Measurements from ENCODE around the gene TMC8.
A peak's percentile ranks its signal among the peaks of the same experiment; 100 is the strongest.
"Not testable (repeated sequence)": the region's sequence is repeated elsewhere in the genome, so short reads cannot be mapped to it uniquely, and the experiment has no call there.

Gene TMC8, protein sequence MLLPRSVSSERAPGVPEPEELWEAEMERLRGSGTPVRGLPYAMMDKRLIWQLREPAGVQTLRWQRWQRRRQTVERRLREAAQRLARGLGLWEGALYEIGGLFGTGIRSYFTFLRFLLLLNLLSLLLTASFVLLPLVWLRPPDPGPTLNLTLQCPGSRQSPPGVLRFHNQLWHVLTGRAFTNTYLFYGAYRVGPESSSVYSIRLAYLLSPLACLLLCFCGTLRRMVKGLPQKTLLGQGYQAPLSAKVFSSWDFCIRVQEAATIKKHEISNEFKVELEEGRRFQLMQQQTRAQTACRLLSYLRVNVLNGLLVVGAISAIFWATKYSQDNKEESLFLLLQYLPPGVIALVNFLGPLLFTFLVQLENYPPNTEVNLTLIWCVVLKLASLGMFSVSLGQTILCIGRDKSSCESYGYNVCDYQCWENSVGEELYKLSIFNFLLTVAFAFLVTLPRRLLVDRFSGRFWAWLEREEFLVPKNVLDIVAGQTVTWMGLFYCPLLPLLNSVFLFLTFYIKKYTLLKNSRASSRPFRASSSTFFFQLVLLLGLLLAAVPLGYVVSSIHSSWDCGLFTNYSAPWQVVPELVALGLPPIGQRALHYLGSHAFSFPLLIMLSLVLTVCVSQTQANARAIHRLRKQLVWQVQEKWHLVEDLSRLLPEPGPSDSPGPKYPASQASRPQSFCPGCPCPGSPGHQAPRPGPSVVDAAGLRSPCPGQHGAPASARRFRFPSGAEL

DNA sequence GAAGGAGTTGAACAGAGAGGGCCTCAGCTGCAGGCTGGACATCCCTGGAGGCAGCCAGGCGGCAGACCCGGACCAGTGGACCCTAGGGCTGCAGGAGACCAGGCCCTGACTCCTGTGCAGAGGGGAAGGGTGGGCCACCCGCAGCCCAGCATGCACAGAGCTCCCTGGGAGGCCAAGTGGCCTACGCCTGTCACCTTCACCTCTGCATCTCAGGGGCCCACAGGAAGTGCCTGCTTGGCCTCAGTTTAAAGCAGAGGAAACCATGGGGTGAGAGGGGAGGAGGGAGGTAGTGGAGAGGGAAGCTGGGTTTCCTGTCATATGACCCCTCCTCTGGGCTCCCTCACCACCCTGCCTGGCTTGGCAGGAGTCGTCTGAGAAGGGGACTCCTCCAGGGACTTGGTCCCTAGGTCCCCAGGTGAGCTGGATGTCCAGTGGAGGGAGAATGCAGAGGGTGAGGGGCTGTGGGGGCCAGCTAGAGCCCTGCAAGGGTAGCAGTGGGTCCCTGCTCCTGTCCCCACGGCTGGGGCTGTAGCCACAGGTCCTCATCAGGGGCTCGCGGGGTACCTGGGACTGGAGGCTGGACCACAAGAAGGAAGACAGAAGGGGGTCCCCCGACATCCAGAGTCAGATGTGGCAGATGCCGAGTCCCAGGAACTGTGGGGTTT, at the start of gene TMC8:
TSS of gene TMC8 (plus strand) at position 335 of the 665 bp plus-strand sequence. CDS start 818 bp downstream, outside the sequence.
- peak; percentile 82 for DNase-seq

DNA sequence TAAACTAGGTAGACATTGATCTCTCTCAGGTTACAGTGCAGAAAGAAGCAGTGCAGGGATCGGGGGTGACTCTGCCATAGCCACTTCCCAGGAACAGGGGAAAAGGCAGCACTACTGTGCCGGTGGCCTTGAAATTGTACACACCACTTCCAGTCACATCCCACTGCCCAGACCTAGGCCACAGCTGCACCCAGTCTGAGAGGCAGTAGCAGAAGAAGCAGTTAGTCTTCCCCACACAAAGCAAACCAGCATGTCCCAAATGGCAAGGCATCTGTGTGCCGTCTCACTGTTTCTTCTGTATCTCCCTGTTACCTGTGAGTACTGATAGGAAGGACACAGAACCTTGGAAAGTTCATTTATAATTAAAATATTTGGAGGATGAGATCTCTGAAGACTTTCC, 49.0 kb upstream of the TMC8 start:
- no peak for DNase-seq

DNA sequence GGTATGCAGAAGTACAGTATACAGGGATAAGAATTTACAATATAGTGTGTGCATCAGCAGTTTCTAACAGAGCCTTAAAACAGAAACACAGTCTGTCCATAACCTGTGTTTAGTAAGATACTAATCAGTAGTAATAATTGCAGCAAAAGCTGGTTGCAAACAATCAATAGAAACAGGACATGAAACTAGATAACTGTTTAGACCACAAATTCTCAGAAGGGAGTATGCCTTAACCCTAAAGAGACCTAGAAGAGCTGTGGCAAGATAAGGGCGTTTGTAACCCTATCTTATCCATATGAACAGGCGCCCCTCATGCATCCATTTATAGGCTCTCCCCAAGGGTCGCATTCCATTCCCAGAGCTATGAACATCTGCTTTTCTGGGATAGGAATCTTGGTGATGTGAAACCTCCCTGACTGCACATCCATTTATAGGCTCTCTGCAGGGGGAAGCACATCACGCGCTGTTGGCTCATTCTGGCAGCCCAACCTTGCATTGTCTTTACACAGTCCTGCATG, 48.2 kb upstream of the TMC8 start:
- not testable (repeated sequence) for DNase-seq

DNA sequence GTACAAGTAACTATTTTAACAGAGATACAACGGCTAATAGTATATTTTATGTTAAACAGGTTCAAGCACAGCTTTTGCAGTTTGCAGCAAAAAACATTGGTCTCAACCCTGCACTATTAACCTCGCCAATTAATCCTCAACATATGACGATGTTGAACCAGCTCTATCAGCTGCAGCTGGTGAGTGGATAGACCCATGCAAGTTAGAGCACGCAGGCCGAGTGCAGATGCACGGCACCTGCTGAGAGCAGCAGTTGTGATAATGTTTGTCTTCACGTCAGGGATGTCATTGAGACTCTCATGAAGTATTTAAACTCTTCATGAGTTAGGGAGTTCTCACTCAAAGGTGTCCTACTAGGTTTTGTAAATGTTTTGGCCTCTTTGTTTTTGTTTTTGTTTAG, 47.6 kb upstream of the TMC8 start:
- DNase-seq: no peak

DNA sequence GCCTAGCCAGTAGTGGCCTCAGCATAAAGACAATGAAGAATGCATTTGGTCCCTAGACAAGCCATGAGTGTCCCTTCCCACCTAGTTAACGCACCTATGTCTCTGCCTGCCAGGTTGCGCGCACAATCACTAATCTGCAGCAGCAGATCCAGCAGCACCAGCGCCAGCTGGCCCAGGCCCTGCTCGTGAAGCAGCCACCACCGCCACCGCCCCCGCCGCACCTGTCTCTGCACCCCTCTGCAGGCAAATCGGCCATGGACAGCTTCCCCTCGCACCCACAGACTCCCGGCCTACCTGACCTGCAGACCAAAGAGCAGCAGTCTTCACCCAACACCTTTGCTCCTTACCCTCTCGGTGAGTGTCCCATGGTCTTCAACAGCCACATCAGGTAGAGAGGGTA, 43.8 kb upstream of the TMC8 start:
- no peak for DNase-seq

DNA sequence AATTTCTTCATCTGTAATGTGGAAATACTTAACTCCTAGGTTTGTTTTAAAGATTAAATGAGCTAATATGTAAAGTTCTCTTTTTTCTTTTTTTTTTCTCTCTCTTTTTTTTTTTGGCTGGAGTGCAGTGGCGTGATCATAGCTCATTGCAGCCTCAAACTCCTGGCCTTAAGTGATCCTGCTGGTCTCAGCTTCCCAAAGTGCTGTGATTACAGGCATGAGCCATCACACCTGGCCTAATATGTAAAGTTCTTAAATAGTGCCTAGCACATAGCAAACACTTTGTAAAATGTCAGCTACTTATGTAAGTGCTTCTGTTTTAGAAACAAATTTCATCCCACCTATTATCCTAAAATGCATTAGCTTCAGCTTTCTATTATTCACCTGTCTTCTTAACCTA, 42.0 kb upstream of the TMC8 start:
- no peak for DNase-seq

DNA sequence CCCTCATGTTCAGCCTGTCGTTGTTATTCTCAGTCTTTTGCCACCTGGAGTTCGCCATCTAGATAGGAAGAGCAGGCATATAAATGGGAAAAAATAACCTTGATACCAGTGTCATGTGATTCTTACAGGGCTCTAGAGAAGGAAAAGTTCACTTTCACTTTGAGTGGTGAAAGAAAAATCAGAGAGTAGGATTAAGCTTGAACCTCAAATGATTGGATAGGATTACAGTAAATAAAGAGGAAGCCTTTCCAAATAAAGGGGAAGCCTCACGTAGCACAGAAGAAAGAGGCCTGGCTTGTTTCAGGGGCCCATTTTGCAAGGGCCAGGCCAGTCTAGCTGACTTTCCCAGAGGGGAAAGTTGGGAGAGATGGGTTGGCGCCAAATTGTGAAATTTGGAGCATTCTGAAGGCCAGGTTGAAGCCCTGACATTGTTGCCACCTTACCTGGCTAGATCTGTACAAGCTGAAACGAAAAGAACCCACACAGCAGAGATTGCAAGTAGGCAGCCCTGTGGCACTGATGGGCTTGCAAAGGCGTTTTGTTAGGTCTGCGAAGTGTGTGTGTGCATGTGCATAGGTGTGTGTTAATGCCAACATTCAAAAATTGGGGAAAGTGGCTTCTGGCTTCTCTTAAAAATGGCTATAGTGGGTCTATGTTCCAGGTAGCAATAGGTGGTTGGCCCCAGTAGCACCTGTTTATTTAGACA, 40.8 kb upstream of the TMC8 start:
- DNase-seq: no peak

DNA sequence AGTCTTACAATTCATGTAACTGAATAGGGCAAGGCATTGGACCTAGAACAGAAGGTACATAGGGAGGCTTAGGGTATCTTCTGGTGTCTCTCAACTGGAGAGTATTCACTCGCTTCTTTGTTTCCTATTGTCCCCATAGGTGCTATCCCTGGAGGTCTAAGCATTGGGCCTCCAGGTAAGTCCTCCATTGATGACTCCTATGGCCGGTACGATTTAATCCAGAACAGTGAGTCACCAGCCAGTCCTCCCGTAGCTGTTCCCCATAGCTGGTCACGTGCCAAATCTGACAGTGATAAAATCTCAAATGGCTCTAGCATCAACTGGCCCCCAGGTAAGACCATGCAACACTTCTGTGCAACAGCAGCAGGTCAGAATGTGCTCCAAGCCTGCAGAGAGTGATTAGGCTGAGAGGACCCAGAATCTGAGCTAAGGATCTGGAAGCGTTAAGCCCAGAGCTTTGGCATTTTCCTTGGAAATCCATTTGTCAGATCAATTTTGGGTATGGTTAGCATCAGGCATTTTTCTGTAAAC, 37.7 kb upstream of the TMC8 start:
- no peak for DNase-seq

DNA sequence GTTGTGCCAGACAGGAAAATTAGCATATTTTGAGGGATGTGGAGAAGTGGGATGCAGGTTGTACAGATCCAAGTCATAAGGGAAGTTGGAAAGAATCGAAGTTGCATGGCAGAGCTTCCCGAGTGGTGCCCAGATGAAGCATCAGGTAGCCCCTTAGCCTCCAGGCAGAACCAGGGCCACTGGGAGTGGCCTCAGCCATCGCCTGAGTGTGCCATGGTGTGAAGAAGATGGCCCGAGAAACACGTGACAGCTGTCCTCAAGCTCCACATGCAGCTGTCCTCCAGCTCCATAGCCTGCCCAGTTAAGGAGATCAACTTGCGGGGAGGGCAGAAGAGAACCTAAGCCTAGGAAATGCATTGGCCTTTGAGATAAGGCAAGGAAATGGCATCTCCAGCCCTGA, 35.5 kb upstream of the TMC8 start:
- no peak for DNase-seq

DNA sequence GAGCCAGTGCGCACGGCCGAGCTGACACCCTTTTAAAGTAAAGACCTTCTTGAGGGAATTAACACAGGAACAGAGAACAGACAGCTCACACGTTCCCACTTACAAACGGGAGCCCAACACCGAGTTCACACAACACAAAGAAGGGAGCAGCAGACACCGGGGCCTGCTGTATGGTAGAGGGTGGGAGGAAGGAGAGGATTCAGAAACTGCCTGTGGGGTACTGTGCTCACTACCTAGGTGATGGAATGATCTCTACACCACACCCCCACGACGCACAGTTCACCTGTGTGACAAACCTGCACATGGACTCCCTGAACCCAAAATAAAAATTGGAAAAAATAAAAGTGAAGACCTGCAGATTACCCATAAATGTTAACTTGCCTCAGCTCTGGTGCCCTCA, 34.5 kb upstream of the TMC8 start:
- DNase-seq: no peak

DNA sequence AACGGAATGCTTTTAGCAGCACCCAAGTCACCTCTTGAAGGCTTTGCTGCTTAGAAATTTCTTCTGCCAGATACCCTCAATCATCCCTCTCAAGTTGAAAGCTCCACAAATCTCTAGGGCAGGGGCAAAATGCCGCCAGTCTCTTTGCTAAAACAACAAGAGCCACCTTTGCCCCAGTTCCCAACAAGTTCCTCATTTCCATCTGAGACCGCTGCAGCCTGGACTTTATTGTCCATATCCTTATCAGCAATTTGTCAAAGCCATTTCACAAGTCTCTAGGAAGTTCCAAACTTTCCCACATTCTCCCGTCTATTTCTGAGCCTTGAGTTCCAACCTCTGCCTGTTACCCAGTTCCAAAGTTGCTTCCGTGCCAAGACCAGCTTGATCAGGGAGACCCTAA, 29.5 kb upstream of the TMC8 start:
- DNase-seq: no peak

DNA sequence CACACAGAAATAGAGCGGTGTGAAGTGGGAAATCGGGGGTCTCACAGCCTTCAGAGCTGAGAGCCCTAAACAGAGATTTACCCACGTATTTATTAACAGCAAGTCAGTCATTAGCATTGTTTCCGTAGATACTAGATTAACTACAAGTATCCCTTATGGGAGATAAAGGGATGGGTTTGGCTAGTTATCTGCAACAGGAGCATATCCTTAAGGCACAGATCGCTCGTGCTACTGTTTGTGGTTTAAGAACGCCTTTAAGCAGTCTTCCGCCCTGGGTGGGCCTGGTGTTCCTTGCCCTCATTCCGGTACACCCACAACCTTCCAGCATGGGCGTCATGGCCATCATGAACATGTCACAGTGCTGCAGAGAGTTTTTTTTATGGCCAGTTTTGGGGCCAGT, 29.0 kb upstream of the TMC8 start:
- DNase-seq: no peak

DNA sequence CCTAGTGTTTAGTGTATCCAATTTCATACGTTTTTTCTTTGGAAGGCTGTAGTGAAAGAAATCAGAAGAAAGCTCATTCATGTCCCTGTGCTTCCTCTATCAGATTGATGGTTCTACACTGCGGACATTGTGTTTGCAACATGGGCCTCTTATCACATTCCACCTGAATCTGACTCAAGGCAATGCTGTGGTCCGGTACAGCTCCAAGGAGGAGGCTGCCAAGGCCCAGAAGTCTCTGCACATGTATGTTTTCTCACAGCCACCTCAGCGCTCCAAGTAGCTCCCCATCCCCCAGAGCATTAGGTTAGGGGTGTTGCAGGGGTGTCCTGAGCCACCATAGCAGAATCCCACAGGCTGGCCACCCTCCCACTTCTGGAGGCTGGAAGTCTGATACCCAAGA, 27.3 kb upstream of the TMC8 start:
- DNase-seq: no peak

DNA sequence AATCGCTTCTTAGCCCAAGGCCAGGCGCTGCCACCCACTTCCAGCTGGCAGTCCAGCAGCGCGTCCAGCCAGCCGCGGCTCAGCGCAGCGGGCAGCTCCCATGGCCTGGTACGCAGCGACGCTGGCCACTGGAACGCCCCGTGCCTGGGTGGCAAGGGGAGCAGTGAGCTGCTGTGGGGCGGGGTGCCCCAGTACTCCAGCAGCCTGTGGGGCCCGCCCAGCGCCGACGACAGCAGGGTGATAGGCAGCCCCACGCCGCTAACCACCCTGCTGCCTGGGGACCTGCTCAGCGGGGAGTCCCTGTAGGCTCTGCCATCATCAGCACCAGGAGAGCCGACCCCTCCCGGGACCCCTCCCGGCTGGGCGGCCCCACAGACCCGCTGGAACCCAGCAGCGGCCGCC, 26.0 kb upstream of the TMC8 start:
- DNase-seq: no peak

DNA sequence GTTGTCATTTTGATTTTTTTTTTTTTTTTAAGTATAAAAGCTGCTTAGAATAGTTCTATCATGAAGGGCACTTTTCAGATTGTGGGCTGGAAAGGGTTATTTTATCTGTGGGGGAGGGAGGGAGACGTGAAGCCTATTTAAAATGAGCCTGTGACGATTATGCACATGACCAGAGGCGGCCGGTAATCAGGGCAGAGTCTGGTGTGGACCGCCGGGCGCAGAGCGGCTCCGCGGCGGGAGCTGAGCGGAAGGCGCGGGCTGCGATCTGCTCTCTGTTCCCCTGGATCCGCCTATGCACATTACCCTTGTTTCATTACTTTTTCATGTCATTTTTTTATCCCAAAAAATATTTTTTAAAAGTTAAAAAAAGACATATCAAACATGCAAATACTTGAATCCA, 25.5 kb upstream of the TMC8 start:
- DNase-seq: no peak

DNA sequence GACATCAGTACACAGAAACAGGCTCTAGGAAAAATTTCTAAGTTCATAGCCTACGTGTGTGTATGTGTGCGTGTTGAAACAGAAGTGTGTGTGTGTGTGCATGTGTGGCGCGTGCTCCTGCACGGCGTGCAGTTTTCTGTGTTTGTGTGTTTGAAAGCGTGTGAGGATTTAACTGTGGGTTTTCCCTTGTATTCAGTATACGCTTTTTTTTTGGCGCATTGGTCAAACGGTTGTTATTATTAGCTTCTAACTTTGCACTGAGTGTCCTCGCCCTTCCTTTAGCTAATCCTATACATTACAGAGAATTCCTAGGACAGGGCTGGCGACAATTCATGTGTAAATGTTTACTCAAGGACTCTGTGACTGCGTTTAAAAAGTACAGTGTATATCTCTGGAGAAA, 25.0 kb upstream of the TMC8 start:
- no peak for DNase-seq

DNA sequence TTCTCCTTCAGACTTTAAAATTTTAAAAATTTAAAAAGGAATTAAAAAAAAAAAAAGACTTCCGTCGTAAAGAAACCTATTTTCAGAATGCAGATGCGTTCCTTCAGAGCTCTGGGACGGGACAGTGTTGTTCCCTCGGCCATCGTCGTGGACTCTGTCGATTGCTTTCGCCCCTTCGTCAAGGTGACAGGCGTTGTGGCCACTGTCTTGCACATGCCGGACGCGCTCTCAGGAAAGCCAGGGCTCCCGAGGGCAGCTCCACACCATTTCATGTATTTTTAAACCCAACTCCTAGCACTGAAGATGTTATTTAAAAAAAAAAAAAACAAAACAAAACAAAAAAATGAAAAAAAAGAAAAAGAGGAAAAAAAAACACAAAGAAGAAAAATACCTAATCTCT, 24.4 kb upstream of the TMC8 start:
- DNase-seq: no peak

DNA sequence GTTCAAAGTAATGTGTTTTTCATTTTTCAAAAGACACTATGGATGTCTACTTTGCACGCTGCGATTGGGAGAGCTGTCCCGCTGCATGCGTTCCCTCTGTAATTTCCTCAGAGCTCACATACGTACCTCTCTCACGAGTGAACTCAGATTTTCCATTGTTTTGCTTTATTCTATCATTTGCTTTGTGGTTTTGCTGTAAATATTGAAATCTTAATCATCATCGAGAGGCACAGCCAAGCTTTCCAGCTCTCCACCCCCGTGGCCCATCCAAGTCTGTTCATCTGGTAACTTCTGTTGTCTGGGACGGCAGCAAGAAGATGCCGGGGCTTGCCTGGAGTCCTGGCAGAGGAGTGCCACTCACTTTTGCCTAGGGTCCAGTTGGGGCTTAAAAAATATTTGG, 23.1 kb upstream of the TMC8 start:
- no peak for DNase-seq

DNA sequence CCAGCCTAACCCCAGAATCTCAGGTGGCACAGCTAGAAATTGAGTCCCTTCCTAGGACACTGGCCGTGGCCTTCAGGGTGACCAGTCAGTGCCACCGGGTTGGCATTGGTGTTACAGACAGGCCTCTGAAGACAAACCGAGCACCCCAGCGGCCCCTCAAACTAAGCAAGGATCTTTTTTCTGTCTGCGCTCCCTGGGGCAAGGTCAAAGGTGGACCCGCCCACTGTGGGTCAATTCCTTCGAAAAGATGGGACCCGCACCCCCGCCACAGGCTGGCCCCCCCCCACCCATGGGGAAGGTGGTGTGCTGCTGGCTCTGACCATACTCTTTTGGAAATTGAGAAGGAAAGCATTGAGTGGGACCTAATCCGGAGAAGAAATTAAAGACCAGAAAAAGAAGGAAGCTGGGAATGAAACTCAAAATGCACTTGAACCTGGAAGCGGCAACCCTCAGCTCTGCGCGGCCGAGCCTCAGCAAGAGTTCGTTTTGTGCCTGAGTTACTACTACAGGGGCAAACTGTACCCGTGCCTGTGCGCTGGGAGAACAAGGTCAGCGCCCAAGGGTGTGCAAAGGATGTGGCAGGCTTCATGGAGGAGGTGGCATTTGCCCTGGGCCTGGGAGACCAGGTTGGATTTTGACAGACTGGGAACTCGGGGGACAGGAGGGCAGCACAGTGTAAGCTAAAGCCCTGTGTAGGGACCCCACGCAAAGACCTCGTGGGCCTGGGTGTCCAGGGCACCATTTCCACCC, 22.4 kb upstream of the TMC8 start:
- no peak for DNase-seq

DNA sequence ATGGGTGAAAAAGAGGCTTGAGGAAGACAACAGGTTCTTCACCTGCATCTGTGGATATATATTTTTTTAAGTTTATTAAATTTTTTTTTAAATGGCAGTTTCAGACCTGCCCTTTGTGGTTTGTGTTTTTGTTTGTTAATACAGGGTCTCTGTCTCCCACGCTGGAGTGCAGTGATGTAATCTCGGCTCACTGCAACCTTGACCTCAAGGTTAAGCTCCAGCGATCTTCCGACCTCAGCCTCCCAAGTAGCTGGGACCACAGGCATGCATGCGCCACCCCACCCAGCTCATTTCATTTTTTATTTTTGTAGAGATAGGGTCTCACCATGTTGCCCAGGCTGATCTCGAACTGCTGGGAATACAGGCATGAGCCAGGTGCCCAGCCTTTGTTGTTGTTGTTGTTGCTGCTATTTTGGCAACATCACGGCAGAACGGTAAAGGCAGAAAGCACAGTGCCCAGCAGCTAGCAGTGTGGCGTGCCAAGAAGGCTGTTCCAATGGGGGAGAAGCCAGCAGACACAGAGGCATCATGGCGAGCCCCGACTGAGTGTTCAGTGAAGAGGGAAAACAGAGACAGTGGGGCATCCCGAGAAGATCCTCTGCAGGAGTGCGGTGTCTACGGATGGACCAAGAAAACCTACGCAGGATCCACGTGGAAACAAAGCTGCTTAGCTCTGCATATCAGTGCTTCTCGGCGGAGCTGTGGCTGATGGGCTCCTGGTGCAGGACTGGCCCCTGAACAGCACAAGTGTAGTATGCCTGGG, 21.7 kb upstream of the TMC8 start:
- DNase-seq: no peak

DNA sequence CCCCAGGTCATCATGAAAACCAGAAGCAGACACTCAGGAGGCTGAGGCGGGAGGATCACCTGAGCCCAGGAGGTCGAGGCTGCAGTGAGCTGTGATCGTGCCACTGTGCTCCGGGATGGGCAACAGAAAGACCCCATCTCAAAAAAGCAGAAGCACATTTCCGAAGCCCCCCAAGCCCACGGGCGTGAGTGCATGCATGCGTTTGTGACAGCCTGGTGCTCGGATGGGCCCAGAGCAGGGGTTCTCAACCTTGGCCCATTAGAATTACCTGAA, 21.1 kb upstream of the TMC8 start:
- no peak for DNase-seq
